Smooth muscle cell (in vitro differentiated cells): ENCODE results near the gene MKX. TPM values are rescaled to one million over a fixed set of nuclear protein-coding genes. Genes with fewer than 3 reads are reported as not detected.

Experiments used
- DNase-seq: peaks from one replicate; lab custom pipeline; 2025; ENCODE audit not compliant: unreplicated experiment; lab: John Stamatoyannopoulos, UW
- H2AFZ ChIP-seq: fragments of 200-600 bp; sonication (generic); 2 replicates; pipeline ENCODE4 v1.6.0; 2016; ENCODE audit warnings: antibody characterized with exemption, low read depth, mild to moderate bottlenecking
- H3F3A ChIP-seq: fragments of 200-600 bp; sonication (generic); 2 replicates; pipeline ENCODE4 v1.6.0; 2017; ENCODE audit warnings: antibody characterized with exemption, low read depth
- H3K27ac ChIP-seq: fragments of 200-600 bp; sonication (generic); 2 replicates; pipeline ENCODE4 v1.5.1; 2016; ENCODE audit warnings: low read depth, mild to moderate bottlenecking
- H3K27me3 ChIP-seq: fragments of 200-600 bp; sonication (generic); 2 replicates; pipeline ENCODE4 v1.6.1; 2016; ENCODE audit warnings: low read depth, mild to moderate bottlenecking
- H3K36me3 ChIP-seq: fragments of 200-600 bp; sonication (generic); 2 replicates; pipeline ENCODE4 v1.5.1; 2016; ENCODE audit warnings: low read depth
- H3K4me1 ChIP-seq: fragments of 200-600 bp; sonication (generic); 2 replicates; pipeline ENCODE4 v1.5.1; 2016; ENCODE audit warnings: low read depth
- H3K4me2 ChIP-seq: fragments of 200-600 bp; sonication (generic); 2 replicates; pipeline ENCODE4 v1.6.0; 2016; ENCODE audit warnings: mild to moderate bottlenecking
- H3K4me3 ChIP-seq: fragments of 200-600 bp; sonication (generic); 2 replicates; pipeline ENCODE4 v1.5.1; 2016; ENCODE audit warnings: mild to moderate bottlenecking
- H3K79me2 ChIP-seq: fragments of 200-600 bp; sonication (generic); 2 replicates; pipeline ENCODE4 v1.6.0; 2016; ENCODE audit warnings: low read depth, mild to moderate bottlenecking
- H3K9ac ChIP-seq: fragments of 200-600 bp; sonication (generic); 2 replicates; pipeline ENCODE4 v1.6.0; 2016; ENCODE audit warnings: low read depth
- H3K9me3 ChIP-seq: fragments of 200-600 bp; sonication (generic); replicated peaks from 2 replicates; pipeline ENCODE4 v1.5.1; 2016; ENCODE audit warnings: low read depth
- H4K20me1 ChIP-seq: fragments of 200-600 bp; sonication (generic); 2 replicates; pipeline ENCODE4 v1.6.0; 2016; ENCODE audit warnings: low read depth
- WGBS: methylation state at CpG from one replicate; pipeline ENCODE4 v1.1.7; 2016; ENCODE audit warnings: low lambda C conversion rate; 5-methylcytosine and 5-hydroxymethylcytosine counted together
- polyA plus RNA-seq: library from polyadenylated mRNA; unstranded; fragments of >200 nt; fragmentation: Nextera tagmentation; extraction: Ambion mirVana; gene quantifications from 2 replicates; pipeline ENCODE4 v1.2.1, GENCODE V29; 2016
- total RNA-seq: library from RNA; depleted of rRNA; stranded (reverse); fragments of >200 nt; gene quantifications from 2 replicates; pipeline ENCODE4 v1.2.3, GENCODE V29; 2014
- TF ChIP-seq, protein P1 (sequence below): fragments of 200-600 bp; sonication (generic); IDR thresholded peaks from 2 replicates; pipeline ENCODE4 v1.5.1; 2017; ENCODE audit warnings: borderline replicate concordance, mild to moderate bottlenecking, antibody characterized with exemption; ENCODE audit not compliant: insufficient read depth, poor library complexity, severe bottlenecking

Gene MKX
- total and polyA plus RNA-seq, 2 experiments from 2014 or later = 0.04 TPM; not detected in 1

DNA sequence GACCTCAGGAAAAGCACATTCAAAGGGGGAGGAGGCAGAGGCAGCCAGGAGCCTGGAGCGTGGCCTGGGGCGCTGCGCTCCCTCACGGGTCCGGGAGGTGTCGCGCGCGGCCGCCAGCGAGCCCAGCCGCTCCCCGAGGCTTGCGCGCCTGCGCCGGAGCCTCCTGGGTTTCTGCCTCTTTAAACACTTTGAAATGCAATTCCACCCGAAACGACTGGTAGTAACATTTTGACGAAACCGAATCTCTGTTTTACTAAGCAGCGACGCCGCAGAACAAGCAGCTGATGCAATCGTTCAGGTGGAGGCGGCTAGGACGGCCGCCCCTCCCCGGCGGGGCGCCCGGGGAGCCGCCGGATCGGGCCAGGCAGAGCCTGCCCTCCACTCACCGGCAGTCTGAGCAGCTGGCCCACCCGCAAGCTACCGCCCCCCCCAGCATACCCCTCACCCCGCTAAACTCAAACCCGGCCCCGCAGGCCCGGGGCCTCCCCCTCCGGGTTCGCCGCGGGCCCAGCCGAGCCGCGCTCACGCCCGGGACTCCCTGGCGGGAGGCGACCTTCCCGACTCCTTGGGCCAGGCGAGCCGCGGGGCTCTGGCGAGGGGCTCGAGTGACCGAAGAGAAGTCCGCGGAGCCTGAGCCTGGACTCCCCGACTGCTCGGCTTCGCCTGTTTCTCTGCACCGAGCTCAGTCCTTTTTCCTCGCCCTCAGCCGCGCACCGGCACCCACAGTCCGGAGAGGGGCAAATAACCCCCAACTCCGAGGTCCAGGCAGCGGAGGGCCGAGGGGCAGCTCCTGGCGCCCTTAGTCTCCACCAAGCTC lies 3.2 kb downstream of the MKX start:
- DNase-seq = no peak
- H3K36me3 ChIP-seq = no peaks in the 10 kb centered on the region
- no peaks in the 10 kb centered on the region for H4K20me1 ChIP-seq
- H3F3A ChIP-seq = no peaks in the 10 kb centered on the region
- H3K9me3 ChIP-seq = no peaks in the 10 kb centered on the region
- H2AFZ ChIP-seq = peak overlapping the region; percentile 73
- no peaks in the 10 kb centered on the region for H3K79me2 ChIP-seq
- TF ChIP-seq, protein P1, sequence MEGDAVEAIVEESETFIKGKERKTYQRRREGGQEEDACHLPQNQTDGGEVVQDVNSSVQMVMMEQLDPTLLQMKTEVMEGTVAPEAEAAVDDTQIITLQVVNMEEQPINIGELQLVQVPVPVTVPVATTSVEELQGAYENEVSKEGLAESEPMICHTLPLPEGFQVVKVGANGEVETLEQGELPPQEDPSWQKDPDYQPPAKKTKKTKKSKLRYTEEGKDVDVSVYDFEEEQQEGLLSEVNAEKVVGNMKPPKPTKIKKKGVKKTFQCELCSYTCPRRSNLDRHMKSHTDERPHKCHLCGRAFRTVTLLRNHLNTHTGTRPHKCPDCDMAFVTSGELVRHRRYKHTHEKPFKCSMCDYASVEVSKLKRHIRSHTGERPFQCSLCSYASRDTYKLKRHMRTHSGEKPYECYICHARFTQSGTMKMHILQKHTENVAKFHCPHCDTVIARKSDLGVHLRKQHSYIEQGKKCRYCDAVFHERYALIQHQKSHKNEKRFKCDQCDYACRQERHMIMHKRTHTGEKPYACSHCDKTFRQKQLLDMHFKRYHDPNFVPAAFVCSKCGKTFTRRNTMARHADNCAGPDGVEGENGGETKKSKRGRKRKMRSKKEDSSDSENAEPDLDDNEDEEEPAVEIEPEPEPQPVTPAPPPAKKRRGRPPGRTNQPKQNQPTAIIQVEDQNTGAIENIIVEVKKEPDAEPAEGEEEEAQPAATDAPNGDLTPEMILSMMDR = peak; percentile 68
- under 1% methylated on average over 61 of the region's 75 CpGs for WGBS
- H3K27ac ChIP-seq = no peak overlapping the region
- H3K4me3 ChIP-seq = peak overlapping the region; percentile 71
- peak overlapping the region; percentile 90 for H3K4me2 ChIP-seq
- H3K9ac ChIP-seq = peak overlapping the region; percentile 6
- peaks cover 20% of the 10 kb centered on the region for H3K4me1 ChIP-seq
- peaks cover 97% of the 10 kb centered on the region for H3K27me3 ChIP-seq

DNA sequence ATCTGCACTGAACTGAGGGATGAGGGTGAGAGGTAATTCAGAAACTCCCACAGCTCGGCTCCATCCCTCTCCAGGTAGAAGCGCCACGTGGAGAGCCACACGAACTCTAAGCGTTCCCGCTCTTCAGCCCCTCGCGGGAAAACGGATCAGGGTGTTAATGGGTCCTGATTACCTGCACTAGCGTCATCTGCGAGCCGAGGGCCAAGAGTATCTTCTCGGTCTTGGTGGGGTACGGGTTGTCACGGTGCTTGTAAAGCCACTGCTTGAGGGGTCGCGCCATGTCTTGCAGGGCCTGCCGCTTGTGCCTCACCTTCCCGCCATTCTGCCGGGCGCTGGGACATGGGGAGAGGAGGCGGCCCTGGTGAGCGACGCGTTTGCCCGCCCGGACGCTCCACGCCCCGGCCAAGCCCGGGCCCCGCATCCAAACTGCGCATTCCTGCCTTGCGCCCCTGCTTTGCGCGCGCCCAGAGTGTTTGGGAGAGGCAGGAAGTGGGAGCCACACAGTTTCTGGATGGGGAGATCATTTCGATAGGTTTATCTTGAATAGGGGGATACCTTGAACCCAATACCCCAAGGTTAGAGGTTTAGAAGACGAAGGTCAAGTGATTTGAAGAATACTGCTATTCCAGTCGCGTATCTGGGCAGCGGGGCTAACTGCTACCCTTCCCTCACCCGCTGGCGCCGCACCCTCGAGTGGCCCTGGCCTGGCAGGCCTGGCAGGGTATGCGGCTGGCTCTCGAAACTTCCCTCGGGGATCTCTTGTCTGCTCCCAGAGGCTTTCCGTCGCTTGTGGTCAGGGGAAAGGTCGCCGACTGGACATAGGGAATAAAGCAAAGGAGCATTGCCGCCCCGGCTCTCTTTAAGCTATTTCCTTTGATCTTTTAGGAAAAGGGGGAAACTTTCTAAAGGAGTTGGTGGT lies 4.2 kb downstream of the MKX start:
- Histone ChIP-seq H3K4me3 (peak overlapping the region; percentile 71), H3K79me2 (no peaks in the 10 kb centered on the region), H3K27ac (no peak overlapping the region), H3K9ac (no peak overlapping the region), H3K4me1 (peaks cover 15% of the 10 kb centered on the region), H3K36me3 (no peaks in the 10 kb centered on the region), H3K4me2 (peak overlapping the region; percentile 90), H3K9me3 (no peaks in the 10 kb centered on the region), H3F3A (no peaks in the 10 kb centered on the region), H3K27me3 (peaks cover 97% of the 10 kb centered on the region), H2AFZ (peak overlapping the region; percentile 73), H4K20me1 (no peaks in the 10 kb centered on the region)
- TF ChIP-seq, protein P1 = no peak
- WGBS = 9% methylated on average over 55 of the region's 55 CpGs
- no peak for DNase-seq

DNA sequence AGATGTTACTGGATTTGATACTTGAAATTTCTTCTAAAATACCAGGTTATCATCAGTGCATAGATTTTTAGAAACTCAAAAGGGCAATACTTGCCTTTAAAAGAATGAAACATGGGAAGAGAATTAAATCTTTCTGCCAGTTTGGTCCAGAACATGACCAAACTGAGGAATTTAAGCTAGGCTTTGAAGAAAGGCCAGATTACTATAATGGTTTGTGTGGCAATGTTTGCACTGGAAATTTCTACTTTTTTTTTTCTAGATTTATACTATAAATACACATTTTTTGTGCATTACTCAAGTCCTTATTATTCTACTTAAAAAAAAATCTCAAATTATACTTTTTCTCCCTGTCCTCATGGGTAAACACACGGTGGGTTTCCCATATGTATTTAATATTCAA lies 9.2 kb downstream of the MKX start:
- Histone ChIP-seq H3F3A (no peaks in the 10 kb centered on the region), H3K4me2 (no peak overlapping the region), H4K20me1 (no peaks in the 10 kb centered on the region), H3K9me3 (no peaks in the 10 kb centered on the region), H2AFZ (no peak overlapping the region), H3K4me3 (no peak overlapping the region), H3K27ac (no peak overlapping the region), H3K4me1 (no peaks in the 10 kb centered on the region), H3K27me3 (peaks cover 56% of the 10 kb centered on the region), H3K9ac (no peak overlapping the region), H3K36me3 (no peaks in the 10 kb centered on the region), H3K79me2 (no peaks in the 10 kb centered on the region)
- DNase-seq = no peak
- 82% methylated on average over 1 of the region's 1 CpG for WGBS
- TF ChIP-seq, protein P1 = no peak
